Erythroblast (primary cell): ENCODE data around the gene ASB17.

Source experiments
- DNase-seq, 2 experiments: peaks; one replicate each; lab custom pipeline; 2025; lab: John Stamatoyannopoulos, UW
- GATA1 ChIP-seq: IDR thresholded peaks from 2 replicates; pipeline ENCODE4 v1.6.1; 2011; ENCODE audit warnings: low read depth, mild to moderate bottlenecking, control low read depth, low read length, moderate library complexity
- POLR2A ChIP-seq: IDR thresholded peaks from 2 replicates; pipeline ENCODE4 v1.6.1; 2011; ENCODE audit warnings: mild to moderate bottlenecking, low read length

ASB17 gene

DNA sequence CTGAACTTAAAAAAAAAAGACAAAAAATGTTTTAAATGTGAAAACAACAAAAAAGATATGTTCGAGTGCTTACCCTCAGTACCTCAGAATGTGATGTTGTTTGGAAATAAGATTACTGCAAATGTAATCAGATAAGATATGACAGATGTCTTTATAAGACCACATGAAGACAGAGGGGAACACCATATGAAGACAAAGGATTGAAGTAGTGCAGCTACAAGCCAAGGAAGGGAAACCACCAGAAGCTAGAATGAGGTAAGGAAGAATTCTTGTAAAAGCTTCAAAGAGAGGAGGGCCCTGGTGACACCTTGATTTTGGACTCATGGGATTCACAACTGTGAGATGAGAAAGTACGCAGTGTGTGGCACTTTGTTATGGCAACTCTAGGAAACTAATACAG is 15.4 kb downstream of the ASB17 start:
- no peak for TF ChIP-seq GATA1
- TF ChIP-seq POLR2A: no peak

DNA sequence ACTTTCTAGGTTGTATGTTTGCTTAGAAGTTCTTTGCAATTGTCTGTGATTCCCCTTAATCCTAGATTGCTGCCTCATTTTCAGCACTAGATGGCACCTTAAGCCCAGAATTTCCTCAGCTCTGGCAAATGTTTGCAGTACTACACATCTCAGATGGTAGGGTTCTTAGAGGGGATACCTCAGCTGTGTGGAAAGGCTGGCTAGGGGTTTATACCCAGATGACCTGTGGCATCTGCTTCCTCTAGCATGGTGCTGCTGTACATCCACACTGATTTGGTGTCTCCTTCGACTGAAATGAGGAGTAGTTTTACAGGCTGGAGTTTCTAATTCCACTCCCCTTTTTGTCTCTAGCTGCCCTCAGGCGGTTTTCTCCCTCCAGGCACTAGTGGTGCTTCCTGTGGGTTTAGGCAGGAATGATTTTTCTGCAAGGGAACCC is 23.5 kb downstream of the ASB17 start:
- peak in 1 of 2 experiments; percentile 6 for DNase-seq
- no peak for TF ChIP-seq POLR2A
- no peak for TF ChIP-seq GATA1

More for the DNA sequence above, 15.4 kb downstream of the ASB17 start:
- no peak for DNase-seq

DNA sequence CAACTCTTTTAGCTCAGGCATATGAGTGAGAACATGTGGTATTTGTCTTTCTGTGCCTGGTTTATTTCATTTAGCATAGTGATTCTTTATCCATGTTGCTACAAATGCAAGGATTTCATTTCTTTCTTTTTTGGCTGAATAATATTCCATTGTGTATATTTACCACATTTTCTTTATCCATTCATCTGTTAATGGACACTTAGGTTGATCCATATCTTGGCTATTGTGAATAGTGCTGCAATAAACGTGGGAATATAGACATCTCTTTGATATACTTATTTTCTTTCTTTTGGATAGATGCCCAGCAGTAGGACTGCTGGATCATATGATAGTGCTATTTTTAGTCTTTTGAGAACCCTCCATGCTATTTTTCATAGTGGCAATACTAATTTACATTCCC is 30.8 kb downstream of the ASB17 start:
- no peak for DNase-seq
- TF ChIP-seq GATA1 (no peak), POLR2A (no peak)

DNA sequence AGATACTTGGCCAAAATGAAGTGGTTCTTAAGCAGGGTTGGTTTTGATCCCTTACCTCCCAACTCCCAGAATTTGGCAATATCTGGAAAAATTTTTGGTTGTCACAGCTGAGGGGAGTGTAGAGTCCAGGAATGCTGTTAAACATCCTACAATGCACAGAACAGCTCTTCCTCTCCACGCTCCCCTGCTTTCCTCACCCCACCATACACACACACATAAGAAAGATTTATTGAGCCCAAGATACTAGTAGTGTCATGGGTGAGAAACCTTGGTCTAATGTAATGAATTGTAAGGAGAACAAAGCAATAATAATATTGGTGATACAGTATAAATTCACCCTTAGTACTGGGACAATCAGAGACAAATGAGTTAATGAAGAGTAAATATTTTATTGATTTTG is 47.8 kb downstream of the ASB17 start:
- DNase-seq: no peak
- no peak for TF ChIP-seq GATA1
- TF ChIP-seq POLR2A: no peak

DNA sequence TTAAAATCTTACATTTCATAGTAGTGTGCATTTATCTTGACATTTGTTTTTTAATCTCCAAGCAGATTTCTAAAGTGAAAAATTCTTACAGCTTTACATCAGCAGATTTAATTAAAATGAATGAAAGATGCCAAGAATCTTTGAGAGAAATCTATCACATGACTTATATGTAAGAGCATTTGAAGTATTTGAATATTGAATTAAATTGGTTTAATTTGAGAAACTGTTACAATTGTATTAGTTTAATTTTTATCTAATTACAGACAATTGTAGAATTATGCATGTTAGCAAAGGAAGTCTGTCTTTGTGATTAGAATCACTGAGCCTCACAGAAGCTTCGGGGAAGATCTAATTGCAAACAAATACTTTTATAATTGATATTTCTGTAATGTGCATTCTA is 52.2 kb downstream of the ASB17 start:
- DNase-seq: no peak
- TF ChIP-seq POLR2A (no peak), GATA1 (no peak)

DNA sequence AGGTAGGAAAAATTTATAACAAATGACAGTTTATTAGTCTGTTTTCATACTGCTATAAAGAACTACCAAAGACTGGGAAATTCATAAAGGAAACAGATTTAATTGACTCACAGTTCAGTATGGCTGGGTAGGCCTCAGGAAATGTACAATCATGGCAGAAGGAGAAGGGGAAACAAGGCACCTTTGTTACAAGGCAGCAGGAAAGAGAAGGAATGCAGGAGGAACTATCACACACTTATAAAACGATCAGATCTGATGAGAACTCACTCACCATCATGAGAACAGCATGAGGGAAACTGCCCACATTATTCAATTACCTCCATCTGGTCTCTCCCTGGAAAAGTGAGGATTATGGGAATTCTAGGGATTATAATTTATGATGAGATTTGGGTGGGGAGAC is 61.3 kb downstream of the ASB17 start:
- no peak for DNase-seq
- TF ChIP-seq POLR2A (no peak), GATA1 (no peak)
